DMS 273 (cell line): ENCODE data around the gene NHLH1.

Experiments
- DNase-seq: peaks from one replicate; lab custom pipeline; 2025; ENCODE audit not compliant: unreplicated experiment; lab: John Stamatoyannopoulos, UW

NHLH1 gene

GRCh38 chr1:160358073-160358472 lies 8.8 kb upstream of the NHLH1 start:
- no peak for DNase-seq

DNA sequence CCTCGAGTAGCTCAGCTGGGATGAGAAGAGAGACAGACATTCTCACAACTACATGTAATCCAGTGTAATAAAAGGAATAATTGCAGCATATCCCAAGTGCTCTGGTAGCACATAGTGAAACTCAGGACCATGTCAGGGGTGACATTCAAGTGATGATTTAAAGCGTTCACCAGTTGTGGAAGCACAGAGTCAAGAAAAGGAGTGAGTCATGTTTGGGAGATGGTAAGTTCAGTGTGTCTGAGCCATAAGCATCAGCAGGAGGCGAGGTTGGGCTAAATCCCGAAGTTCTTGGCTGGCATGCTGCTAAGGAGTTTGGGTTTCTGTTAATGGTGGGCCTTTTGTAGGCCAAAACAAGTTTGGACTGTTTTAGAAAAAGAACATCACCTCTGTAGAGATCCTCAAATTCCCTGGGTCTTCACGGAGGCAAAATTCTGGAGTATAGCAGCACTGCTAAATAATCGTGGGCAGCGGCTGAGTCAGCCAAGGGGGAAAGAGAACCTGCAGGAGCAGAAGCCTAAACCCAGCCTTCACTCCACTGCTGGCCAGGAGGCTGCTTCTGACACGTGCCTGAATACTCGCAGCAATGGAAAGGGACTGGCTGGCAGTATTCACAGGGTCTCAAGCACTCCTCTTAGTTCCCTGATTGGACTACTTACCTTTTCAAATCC lies 7.2 kb upstream of the NHLH1 start:
- peak; percentile 68 for DNase-seq

- peak; percentile 74 for DNase-seq
Measured at GRCh38 chr1:160360227-160360695, 6.6 kb upstream of the NHLH1 start.

- DNase-seq, result no peak
Measured at GRCh38 chr1:160361199-160361598, 5.7 kb upstream of the NHLH1 start.

GRCh38 chr1:160361814-160362167 lies 5.1 kb upstream of the NHLH1 start:
- DNase-seq, result peak; percentile 44

- peak; percentile 98 for DNase-seq
Measured at GRCh38 chr1:160362168-160362957, 4.5 kb upstream of the NHLH1 start.

DNA sequence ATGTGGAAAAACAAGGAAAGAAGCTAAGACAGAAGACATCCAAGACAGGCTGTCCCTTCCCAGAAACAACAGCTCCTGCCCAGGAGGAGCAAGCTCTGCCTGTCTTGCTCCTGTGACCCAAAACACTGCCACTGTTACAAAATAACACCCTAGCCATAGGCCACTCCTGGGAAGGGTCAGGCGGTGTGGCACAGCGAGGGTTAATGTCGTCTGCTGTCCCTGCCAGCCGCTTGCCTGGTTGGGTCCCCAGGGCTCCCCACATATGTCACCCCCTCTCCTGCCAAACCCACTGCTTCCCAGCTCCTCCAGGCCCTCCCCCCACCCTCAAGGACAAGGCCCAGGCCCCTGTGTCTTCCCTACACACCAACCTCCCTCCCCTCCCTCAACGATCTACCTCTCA lies 3.9 kb upstream of the NHLH1 start:
- DNase-seq, result peak; percentile 74

DNA sequence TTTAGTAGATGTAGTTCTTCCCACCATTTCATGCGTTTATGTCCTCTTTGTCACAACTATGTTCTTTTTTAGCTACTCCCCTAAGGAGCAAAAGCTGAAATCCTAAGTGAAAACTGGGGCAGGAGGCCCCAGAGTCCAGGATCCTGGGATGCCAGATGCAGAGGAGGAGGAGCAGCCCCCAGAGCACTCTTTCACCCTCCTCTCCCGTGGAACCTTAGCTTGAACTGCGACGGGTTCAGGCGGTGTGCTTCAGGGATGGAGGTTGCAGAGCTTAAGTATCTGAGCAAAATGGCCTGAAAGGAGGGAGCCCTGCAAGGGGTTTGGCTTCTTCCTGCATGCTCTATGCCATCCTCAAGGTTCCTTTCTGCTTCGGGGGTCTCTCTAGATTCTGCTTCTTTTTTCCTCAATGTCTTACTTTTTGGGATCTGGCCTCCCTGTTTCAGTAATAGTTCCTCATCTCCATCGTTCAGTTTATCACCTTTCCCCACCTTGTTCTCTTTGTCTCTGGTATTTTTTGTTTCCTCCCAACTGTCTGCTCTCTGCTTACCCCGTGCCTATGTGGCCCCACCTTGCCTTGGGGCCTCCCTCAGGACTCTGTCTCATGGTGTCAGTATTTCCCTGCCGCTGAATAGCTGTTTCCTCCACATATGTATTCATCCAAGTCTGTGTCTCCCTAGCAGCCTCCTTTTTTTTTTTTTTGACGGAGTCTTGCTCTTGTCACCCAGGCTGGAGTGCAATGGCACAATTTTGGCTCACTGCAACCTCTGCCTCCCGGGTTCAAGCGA lies 2.7 kb upstream of the NHLH1 start:
- DNase-seq, result peak; percentile 70

- DNase-seq, result peak; percentile 65
Measured at GRCh38 chr1:160365325-160365724, 1.5 kb upstream of the NHLH1 start.

GRCh38 chr1:160367516-160367900 lies 637 bp downstream of the NHLH1 start:
- peak; percentile 63 for DNase-seq

GRCh38 chr1:160367934-160368923 lies 1.4 kb downstream of the NHLH1 start:
- DNase-seq, result peak; percentile 72

GRCh38 chr1:160369087-160369486 lies 2.2 kb downstream of the NHLH1 start:
- no peak for DNase-seq

DNA sequence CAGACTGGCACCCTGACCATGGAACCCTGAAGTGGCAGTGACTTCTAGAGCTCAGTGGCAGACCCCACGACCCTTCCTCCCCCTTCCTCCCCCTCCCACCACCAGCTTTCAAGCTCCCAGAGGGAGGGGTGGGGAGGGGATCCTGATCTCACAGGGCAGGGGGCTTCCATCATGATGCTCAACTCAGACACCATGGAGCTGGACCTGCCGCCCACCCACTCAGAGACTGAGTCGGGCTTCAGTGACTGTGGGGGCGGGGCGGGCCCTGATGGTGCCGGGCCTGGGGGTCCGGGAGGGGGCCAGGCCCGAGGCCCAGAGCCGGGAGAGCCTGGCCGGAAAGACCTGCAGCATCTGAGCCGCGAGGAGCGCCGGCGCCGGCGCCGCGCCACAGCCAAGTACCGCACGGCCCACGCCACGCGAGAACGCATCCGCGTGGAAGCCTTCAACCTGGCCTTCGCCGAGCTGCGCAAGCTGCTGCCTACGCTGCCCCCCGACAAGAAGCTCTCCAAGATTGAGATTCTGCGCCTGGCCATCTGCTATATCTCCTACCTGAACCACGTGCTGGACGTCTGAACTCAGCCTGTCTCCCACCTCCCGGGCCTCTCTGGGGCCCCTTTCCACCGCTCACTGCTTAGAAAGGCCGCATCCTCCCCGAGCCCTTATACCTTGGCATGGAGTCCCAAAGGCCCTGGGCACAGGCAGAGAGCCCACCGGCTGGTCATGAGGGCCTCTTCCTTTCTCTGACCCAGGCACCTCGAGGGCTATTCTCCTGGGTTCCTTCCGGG lies 3.9 kb downstream of the NHLH1 start:
- DNase-seq, result peak; percentile 48

- DNase-seq, result peak; percentile 48
Measured at GRCh38 chr1:160371346-160371631, 4.4 kb downstream of the NHLH1 start.

- no peak for DNase-seq
Measured at GRCh38 chr1:160371756-160372155, 4.9 kb downstream of the NHLH1 start.

DNA sequence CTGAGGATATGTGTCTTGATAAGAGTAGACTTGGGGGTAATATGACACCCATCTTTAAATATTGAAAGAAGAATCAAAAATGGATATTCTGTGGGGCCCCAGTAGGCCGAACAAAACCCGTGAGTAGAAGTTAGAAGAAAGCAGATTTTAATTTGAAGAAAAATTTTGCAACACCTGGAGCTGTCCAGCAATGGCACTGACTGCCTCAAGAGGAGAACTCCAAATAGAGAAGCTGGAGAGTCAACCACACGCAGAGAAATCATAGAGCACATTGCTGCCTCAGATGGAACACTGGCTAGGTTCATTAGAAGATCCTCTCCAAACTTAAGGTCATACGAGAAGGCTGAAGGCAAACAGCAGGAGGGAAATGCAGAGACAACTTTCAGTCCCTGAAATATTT lies 6.8 kb downstream of the NHLH1 start:
- DNase-seq, result peak; percentile 41

- DNase-seq, result peak; percentile 93
Measured at GRCh38 chr1:160374306-160375110, 7.6 kb downstream of the NHLH1 start.

DNA sequence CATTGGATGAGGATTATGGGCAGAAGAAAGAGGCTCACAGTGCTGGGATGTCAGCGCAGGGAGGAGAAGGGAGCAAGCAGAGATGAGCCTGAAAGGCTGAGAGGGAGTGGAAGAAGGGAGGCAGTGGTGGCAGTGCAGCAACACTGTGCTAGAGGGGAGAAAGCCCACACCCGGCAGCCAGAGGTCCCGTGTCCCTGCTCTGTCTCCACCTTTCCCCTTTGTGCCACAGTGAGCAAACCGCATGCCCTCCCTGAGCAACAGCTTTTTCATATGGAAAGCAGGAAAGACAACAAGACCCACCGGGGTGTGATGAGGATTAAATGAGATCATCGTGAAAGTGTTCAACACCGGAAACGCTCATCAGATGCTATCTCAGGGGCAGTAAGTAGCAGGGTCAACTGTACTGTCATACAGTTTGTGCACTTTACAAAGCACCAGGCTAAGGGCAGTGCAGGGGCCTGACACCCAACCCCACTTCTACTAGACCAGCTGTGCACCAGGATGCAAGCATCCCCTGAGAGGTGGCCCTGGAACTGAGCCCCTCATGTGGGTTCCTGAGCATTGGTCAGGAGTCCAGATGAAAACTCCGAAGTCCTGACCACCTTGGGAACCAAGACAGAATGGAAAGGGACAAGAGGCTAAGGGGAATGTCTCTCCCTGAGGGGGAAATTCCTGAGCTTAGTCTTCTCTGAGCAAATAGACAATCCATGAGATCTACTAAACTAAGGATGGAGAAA lies 9.1 kb downstream of the NHLH1 start:
- DNase-seq, result peak; percentile 57
